ENCODE data around the gene ATG16L2. TPM values are rescaled to one million over a fixed set of nuclear protein-coding genes. Genes with fewer than 3 reads are reported as not detected.
"Not testable (repeated sequence)": the region's sequence is repeated elsewhere in the genome, so short reads cannot be mapped to it uniquely, and the experiment has no call there.

The ATG16L2 gene
- total RNA-seq, 1 donor from 2014 or later: 9.6 TPM

DNA sequence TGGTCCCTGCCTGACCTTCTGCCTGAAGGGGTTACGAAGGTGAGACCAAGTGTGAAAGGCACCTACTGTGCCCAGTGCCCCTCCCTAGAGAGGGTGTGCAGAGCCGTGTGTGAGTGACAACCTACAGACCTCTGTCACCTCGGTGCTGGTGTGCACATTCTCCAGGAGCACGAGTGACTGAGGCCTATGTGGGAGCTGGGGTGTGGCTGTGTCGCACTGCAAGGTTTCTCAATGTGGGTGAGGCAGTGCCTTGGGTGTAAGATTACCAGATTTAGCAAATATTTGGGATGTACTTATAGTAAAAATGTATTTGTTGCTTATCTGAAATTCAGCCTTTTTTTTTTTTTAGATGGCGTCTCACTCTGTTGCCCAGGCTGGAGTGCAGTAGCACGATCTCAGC, 26.0 kb upstream of the ATG16L2 start:
- no peaks in the 10 kb centered on the region for H3K36me3 Mint-ChIP-seq (ENCODE audit: low read depth, unreplicated experiment)
- no peak for TF ChIP-seq EZH2 (IDR thresholded peaks at IDR 0.05; ENCODE audit: insufficient read depth, low read length)
- TF ChIP-seq, protein P1, sequence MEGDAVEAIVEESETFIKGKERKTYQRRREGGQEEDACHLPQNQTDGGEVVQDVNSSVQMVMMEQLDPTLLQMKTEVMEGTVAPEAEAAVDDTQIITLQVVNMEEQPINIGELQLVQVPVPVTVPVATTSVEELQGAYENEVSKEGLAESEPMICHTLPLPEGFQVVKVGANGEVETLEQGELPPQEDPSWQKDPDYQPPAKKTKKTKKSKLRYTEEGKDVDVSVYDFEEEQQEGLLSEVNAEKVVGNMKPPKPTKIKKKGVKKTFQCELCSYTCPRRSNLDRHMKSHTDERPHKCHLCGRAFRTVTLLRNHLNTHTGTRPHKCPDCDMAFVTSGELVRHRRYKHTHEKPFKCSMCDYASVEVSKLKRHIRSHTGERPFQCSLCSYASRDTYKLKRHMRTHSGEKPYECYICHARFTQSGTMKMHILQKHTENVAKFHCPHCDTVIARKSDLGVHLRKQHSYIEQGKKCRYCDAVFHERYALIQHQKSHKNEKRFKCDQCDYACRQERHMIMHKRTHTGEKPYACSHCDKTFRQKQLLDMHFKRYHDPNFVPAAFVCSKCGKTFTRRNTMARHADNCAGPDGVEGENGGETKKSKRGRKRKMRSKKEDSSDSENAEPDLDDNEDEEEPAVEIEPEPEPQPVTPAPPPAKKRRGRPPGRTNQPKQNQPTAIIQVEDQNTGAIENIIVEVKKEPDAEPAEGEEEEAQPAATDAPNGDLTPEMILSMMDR (IDR thresholded peaks at IDR 0.05; ENCODE audit: insufficient read depth, low read depth, low read length): no peak

DNA sequence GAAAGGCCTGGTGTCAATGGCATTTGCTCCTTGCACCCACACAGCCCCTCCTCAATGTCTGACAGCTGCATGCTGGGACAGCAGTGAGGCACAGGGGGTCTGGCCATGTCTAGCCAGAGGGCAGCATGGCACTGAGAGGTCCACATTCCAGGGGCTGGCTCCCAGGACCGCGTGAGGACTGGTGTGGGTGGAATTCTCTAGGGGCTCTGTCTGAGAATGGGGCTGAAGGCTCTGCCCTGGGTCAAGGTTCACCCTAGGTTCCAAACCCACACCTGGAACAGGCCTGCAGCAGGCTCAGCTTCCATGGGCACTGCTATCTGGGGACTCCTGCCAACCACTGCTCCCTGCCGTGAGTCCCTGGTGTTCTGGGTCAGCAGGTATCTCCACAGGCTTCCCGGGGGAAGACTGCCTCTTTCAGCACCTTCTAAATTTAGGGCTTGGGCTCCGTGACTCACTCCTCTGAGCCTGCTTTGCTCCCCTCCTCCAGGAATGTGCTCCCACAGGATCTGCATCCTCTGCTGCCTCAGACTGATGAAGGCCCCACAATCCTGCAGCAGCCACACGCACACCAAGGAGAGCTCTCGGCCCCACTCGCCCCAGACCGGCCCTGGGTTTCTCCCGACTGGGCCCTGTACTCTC, 24.6 kb upstream of the ATG16L2 start:
- H3K36me3 ChIP-seq (ENCODE audit: insufficient read depth, low read length): no peaks in the 10 kb centered on the region
- no peaks in the 10 kb centered on the region for H3K27me3 ChIP-seq (ENCODE audit: insufficient read depth, low read length)
- peaks cover 7% of the 10 kb centered on the region for H3K4me1 Mint-ChIP-seq (ENCODE audit: low read depth, unreplicated experiment)
- H3K4me1 ChIP-seq (ENCODE audit: insufficient read depth, low read length): peaks cover 26% of the 10 kb centered on the region
- H4K20me1 ChIP-seq (ENCODE audit: insufficient read depth, low read length): no peaks in the 10 kb centered on the region
- FAIRE-seq: no peak
- TF ChIP-seq EZH2 (IDR thresholded peaks at IDR 0.05; ENCODE audit: insufficient read depth, low read length): no peak
- TF ChIP-seq, protein P1 (IDR thresholded peaks at IDR 0.05; ENCODE audit: insufficient read depth, low read depth, low read length): no peak
- peak overlapping the region; percentile 6 for H2AFZ ChIP-seq (ENCODE audit: low read depth, low read length)
- peaks cover 3% of the 10 kb centered on the region for H3K9me3 Mint-ChIP-seq (ENCODE audit: unreplicated experiment)
- no peak overlapping the region for H3K4me3 ChIP-seq (ENCODE audit: insufficient read depth, low read depth, low read length)
- H3K9me3 ChIP-seq (ENCODE audit: insufficient read depth, low read depth, low read length): no peaks in the 10 kb centered on the region
- H3K27me3 Mint-ChIP-seq (ENCODE audit: low read depth, unreplicated experiment): no peaks in the 10 kb centered on the region
- no peak overlapping the region for H3K4me3 Mint-ChIP-seq (ENCODE audit: unreplicated experiment)
- H3K79me2 ChIP-seq (ENCODE audit: insufficient read depth, low read length): no peaks in the 10 kb centered on the region
- peak overlapping the region; percentile 14 for H3K4me2 ChIP-seq (ENCODE audit: low read length)
- H3K27ac ChIP-seq (ENCODE audit: low read depth, low read length): peak overlapping the region; percentile 47
- DNase-seq (ENCODE audit: low read depth): peak; percentile 61
- H3K9ac ChIP-seq (ENCODE audit: low read length): peak overlapping the region; percentile 1
- no peaks in the 10 kb centered on the region for H3K36me3 Mint-ChIP-seq (ENCODE audit: low read depth, unreplicated experiment)
- H3K27ac Mint-ChIP-seq (ENCODE audit: unreplicated experiment): peak overlapping the region; percentile 34

More for the DNA sequence above, 26.0 kb upstream of the ATG16L2 start:
- H3K27me3 Mint-ChIP-seq (ENCODE audit: low read depth, unreplicated experiment): no peaks in the 10 kb centered on the region
- Histone ChIP-seq H4K20me1 (ENCODE audit: insufficient read depth, low read length) (no peaks in the 10 kb centered on the region), H3K36me3 (ENCODE audit: insufficient read depth, low read length) (no peaks in the 10 kb centered on the region), H3K4me3 (ENCODE audit: insufficient read depth, low read depth, low read length) (no peak overlapping the region), H3K4me2 (ENCODE audit: low read length) (no peak overlapping the region), H3K79me2 (ENCODE audit: insufficient read depth, low read length) (no peaks in the 10 kb centered on the region), H3K27ac (ENCODE audit: low read depth, low read length) (no peak overlapping the region), H3K9ac (ENCODE audit: low read length) (no peak overlapping the region), H3K9me3 (ENCODE audit: insufficient read depth, low read depth, low read length) (no peaks in the 10 kb centered on the region), H3K27me3 (ENCODE audit: insufficient read depth, low read length) (no peaks in the 10 kb centered on the region), H2AFZ (ENCODE audit: low read depth, low read length) (no peak overlapping the region), H3K4me1 (ENCODE audit: insufficient read depth, low read length) (peaks cover 17% of the 10 kb centered on the region)
- no peak overlapping the region for H3K4me3 Mint-ChIP-seq (ENCODE audit: unreplicated experiment)
- FAIRE-seq (no peak), DNase-seq (ENCODE audit: low read depth) (no peak)
- H3K27ac Mint-ChIP-seq (ENCODE audit: unreplicated experiment): no peak overlapping the region
- peaks cover 4% of the 10 kb centered on the region for H3K4me1 Mint-ChIP-seq (ENCODE audit: low read depth, unreplicated experiment)
- H3K9me3 Mint-ChIP-seq (ENCODE audit: unreplicated experiment): peaks cover 3% of the 10 kb centered on the region

DNA sequence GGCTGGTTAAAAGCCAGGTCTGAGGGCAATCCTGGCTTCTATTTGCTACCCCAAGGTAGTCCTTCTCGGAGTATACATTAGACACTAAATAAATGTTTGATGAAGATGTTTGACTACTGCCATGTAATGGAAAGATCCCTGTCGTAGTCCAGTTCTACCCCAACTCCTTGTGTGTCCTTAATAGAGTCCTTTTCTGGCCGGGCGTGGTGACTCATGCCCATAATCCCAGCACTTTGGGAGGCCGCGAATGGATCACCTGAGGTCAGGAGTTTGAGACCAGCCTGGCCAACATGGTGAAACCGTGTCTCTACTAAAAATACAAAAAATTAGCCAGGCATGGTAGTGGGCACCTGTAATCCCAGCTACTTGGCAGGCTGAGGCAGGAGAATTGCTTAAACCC, 23.0 kb upstream of the ATG16L2 start:
- H3K4me3 Mint-ChIP-seq (ENCODE audit: unreplicated experiment); H3K27ac ChIP-seq (ENCODE audit: low read depth, low read length); H3K9ac ChIP-seq (ENCODE audit: low read length); H3K27me3 Mint-ChIP-seq (ENCODE audit: low read depth, unreplicated experiment); H3K27ac Mint-ChIP-seq (ENCODE audit: unreplicated experiment); H3K9me3 ChIP-seq (ENCODE audit: insufficient read depth, low read depth, low read length); H3K79me2 ChIP-seq (ENCODE audit: insufficient read depth, low read length); H3K36me3 ChIP-seq (ENCODE audit: insufficient read depth, low read length); H3K4me3 ChIP-seq (ENCODE audit: insufficient read depth, low read depth, low read length); H3K27me3 ChIP-seq (ENCODE audit: insufficient read depth, low read length); DNase-seq (ENCODE audit: low read depth); FAIRE-seq; H3K36me3 Mint-ChIP-seq (ENCODE audit: low read depth, unreplicated experiment); H3K4me2 ChIP-seq (ENCODE audit: low read length); H3K9me3 Mint-ChIP-seq (ENCODE audit: unreplicated experiment); H4K20me1 ChIP-seq (ENCODE audit: insufficient read depth, low read length); H2AFZ ChIP-seq (ENCODE audit: low read depth, low read length): not testable (repeated sequence)
- peaks cover 10% of the 10 kb centered on the region for H3K4me1 Mint-ChIP-seq (ENCODE audit: low read depth, unreplicated experiment)
- H3K4me1 ChIP-seq (ENCODE audit: insufficient read depth, low read length): peaks cover 29% of the 10 kb centered on the region

Measured in astrocyte (in vitro differentiated cells and primary cell).